CD4-positive, alpha-beta T cell (primary cell): ENCODE results near the gene CHKA. TPM values are rescaled to one million over a fixed set of nuclear protein-coding genes. Genes with fewer than 3 reads are reported as not detected.

Experiments used
- ATAC-seq: fragments of 200-7000 bp; cut with Tn5 transposase; one replicate; pipeline ENCODE4 v1.10.0; 2022; ENCODE audit warnings: mild to moderate bottlenecking; ENCODE audit not compliant: poor library complexity
- CTCF ChIA-PET: fragments of 350-600 bp; sonication (Branson Sonifier 250); formaldehyde crosslinking; loops from one replicate; lab custom pipeline; 2021; ENCODE audit warnings: antibody characterized with exemption, inconsistent platforms; lab: Charles Lee
- POLR2A ChIA-PET: fragments of 350-600 bp; sonication (Branson Sonifier 250); formaldehyde crosslinking; loops from one replicate; lab custom pipeline; 2021; ENCODE audit warnings: antibody characterized with exemption, inconsistent platforms; lab: Charles Lee
- DNase-seq, 14 experiments: peaks; one replicate each; pipeline ENCODE4 v3.0.0-alpha.2; 2013 to 2020; ENCODE audit warnings: mixed read lengths in 2 of 14
- H3K27ac ChIP-seq, 2 donors: one replicate each; pipeline versions ENCODE4 v1.5.1 to v1.7.0; 2013; ENCODE audit warnings: low read length in 2 of 2, low read depth in 1 of 2, mild to moderate bottlenecking in 1 of 2
- H3K27me3 ChIP-seq, 2 experiments: 1 replicate in 1 of 2; 2 replicates in 1 of 2; pipeline versions ENCODE4 v1.6.1 to v1.7.0; 2013; ENCODE audit warnings: low read length in 2 of 2, control low read depth in 1 of 2, mild to moderate bottlenecking in 1 of 2, moderate library complexity in 1 of 2; ENCODE audit not compliant: insufficient read depth in 2 of 2, control insufficient read depth in 1 of 2
- H3K36me3 ChIP-seq: one replicate; pipeline ENCODE4 v1.6.1; 2013; ENCODE audit warnings: low read length, control low read depth; ENCODE audit not compliant: insufficient read depth
- H3K4me1 ChIP-seq: one replicate; pipeline ENCODE4 v1.6.1; 2013; ENCODE audit warnings: low read length, control low read depth; ENCODE audit not compliant: insufficient read depth
- H3K4me3 ChIP-seq: one replicate; pipeline ENCODE4 v1.5.1; 2013; ENCODE audit warnings: mild to moderate bottlenecking, low read length, moderate library complexity
- H3K9me3 ChIP-seq, 2 experiments: 1 replicate in 1 of 2; 2 replicates in 1 of 2; pipeline versions ENCODE4 v1.6.1 to v1.7.0; 2013; ENCODE audit warnings: low read length in 2 of 2, mild to moderate bottlenecking in 2 of 2, control low read depth in 1 of 2, moderate library complexity in 1 of 2; ENCODE audit not compliant: control insufficient read depth in 1 of 2, insufficient read depth in 1 of 2
- H3K27ac Mint-ChIP-seq: one replicate; pipeline ENCODE4 v1.8.0; 2020; ENCODE audit warnings: mixed read lengths
- H3K27me3 Mint-ChIP-seq: one replicate; pipeline ENCODE4 v1.8.0; 2021; ENCODE audit warnings: mixed read lengths
- H3K36me3 Mint-ChIP-seq: one replicate; pipeline ENCODE4 v1.8.0; 2021; ENCODE audit warnings: low read depth, mixed read lengths
- H3K4me1 Mint-ChIP-seq: one replicate; pipeline ENCODE4 v1.8.0; 2021; ENCODE audit warnings: low read depth, mixed read lengths
- H3K4me3 Mint-ChIP-seq: one replicate; pipeline ENCODE4 v1.8.0; 2020; ENCODE audit warnings: mild to moderate bottlenecking, mixed read lengths
- H3K9me3 Mint-ChIP-seq: one replicate; pipeline ENCODE4 v1.8.0; 2020; ENCODE audit warnings: mixed read lengths
- CTCF ChIP-seq: fragments of 200-600 bp; IDR thresholded peaks from one replicate; pipeline ENCODE4 v1.8.0; 2022; ENCODE audit warnings: antibody characterized with exemption, mild to moderate bottlenecking
- intact Hi-C, 2 experiments: fragments of 100-400 bp; cut with DNase I in 1 of 2; cut with micrococcal nuclease in 1 of 2; formaldehyde crosslinking; loops; one replicate each; pipeline versions ENCODE4 v1.15.1 to v1.9.0; 2023 to 2025; cut with DNase I, micrococcal nuclease
- total RNA-seq, 174 experiments: library from RNA in 2 of 174; stranded (reverse) in 2 of 174; gene quantifications; one replicate each; pipeline ENCODE4 v1.2.3 and lab custom pipeline; 2021 to 2026

Gene CHKA
- total RNA-seq, 2 experiments from 2014 or later, result 30.1 to 31.4 TPM

- ATAC-seq, result no peak
- H3K4me3 Mint-ChIP-seq, result no peak overlapping the region
- peaks cover 27% of the 10 kb centered on the region for H3K27me3 Mint-ChIP-seq
- H3K27ac ChIP-seq, result no peak overlapping the region
- H3K4me3 ChIP-seq, result no peak overlapping the region
- no peaks in the 10 kb centered on the region for H3K4me1 ChIP-seq
- peaks cover 5% of the 10 kb centered on the region for H3K9me3 Mint-ChIP-seq
- H3K9me3 ChIP-seq, result peaks cover 0 to 18% of the 10 kb centered on the region in 2 experiments
- no peak for DNase-seq
- peaks cover 5% of the 10 kb centered on the region for H3K4me1 Mint-ChIP-seq
- intact Hi-C loops, result no loop called here
- TF ChIP-seq CTCF, result no peak
- H3K36me3 Mint-ChIP-seq, result no peaks in the 10 kb centered on the region
- POLR2A ChIA-PET, result no interaction called here
- H3K27me3 ChIP-seq, result peaks cover 14 to 26% of the 10 kb centered on the region in 2 experiments
- H3K27ac Mint-ChIP-seq, result no peak overlapping the region
- no peaks in the 10 kb centered on the region for H3K36me3 ChIP-seq
- CTCF ChIA-PET, result no interaction called here
These were observed 8.9 kb upstream of the CHKA start for GRCh38 chr11:68130121-68130520.

DNA sequence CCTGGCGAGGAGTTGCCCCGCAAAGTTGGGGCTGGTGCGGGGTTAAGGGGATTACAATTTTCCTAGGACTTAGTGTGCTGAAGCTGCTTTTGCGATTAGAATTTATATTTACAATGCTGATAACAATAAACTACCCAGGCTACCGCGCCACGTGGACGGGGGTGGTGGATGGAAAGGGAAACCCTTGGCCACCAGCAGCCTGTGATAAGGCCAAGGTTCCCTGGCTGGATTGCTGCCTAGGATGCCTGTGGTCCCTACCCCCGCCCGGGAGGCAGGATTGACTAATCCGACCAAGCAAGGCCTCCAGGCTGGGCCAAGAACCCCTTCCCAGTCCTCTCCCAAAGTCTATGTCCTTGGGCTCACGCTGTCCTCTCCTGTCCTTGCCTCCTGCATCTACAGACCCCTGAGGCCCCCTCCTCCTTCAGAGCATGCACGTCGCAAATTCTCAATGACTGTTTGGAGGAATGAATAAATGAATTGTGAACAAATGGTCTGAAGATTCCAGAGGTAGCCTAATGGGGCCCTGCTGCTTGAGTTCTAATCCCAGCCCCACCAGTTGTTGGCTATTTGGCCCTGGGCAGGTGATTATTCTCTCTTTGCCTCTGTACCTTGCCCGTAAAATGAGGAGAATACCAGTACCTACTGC is 7.6 kb upstream of the CHKA start:
- Mint-ChIP-seq H3K27ac (no peak overlapping the region), H3K9me3 (peaks cover under 1% of the 10 kb centered on the region), H3K27me3 (peaks cover 27% of the 10 kb centered on the region), H3K36me3 (no peaks in the 10 kb centered on the region), H3K4me3 (no peak overlapping the region), H3K4me1 (peaks cover 3% of the 10 kb centered on the region)
- no peaks in the 10 kb centered on the region for H3K4me1 ChIP-seq
- H3K4me3 ChIP-seq, result no peak overlapping the region
- H3K9me3 ChIP-seq, result peaks cover 0 to 18% of the 10 kb centered on the region in 2 experiments
- H3K36me3 ChIP-seq, result no peaks in the 10 kb centered on the region
- intact Hi-C loops, result loop anchor here in 1 of 2 experiments (10.0 kb wide), 1 partner anchor 76 kb away; no protein-coding TSS in a partner anchor
- DNase-seq (no peak), ATAC-seq (no peak)
- POLR2A ChIA-PET, result no interaction called here
- H3K27ac ChIP-seq, result no peak overlapping the region
- CTCF ChIA-PET, result no interaction called here
- H3K27me3 ChIP-seq, result peaks cover 14 to 26% of the 10 kb centered on the region in 2 experiments
- no peak for TF ChIP-seq CTCF

- ChIA-PET CTCF (no interaction called here), POLR2A (no interaction called here)
- no peak for ATAC-seq
- no peak overlapping the region for H3K4me3 ChIP-seq
- Mint-ChIP-seq H3K9me3 (no peaks in the 10 kb centered on the region), H3K27ac (no peak overlapping the region), H3K36me3 (no peaks in the 10 kb centered on the region), H3K4me3 (no peak overlapping the region), H3K4me1 (no peaks in the 10 kb centered on the region), H3K27me3 (peaks cover 27% of the 10 kb centered on the region)
- no peak for TF ChIP-seq CTCF
- peaks cover 14 to 26% of the 10 kb centered on the region in 2 experiments for H3K27me3 ChIP-seq
- DNase-seq, result no peak
- H3K27ac ChIP-seq, result no peak overlapping the region
- H3K4me1 ChIP-seq, result no peaks in the 10 kb centered on the region
- H3K36me3 ChIP-seq, result no peaks in the 10 kb centered on the region
- intact Hi-C loops, result loop anchor here in 1 of 2 experiments (10.0 kb wide), 1 partner anchor 77 kb away; no protein-coding TSS in a partner anchor
- peaks cover 0 to 13% of the 10 kb centered on the region in 2 experiments for H3K9me3 ChIP-seq
These were observed 6.8 kb upstream of the CHKA start for GRCh38 chr11:68127714-68128681.
